Measurements from ENCODE around the gene HMGB3.
"Not testable (repeated sequence)": the region's sequence is repeated elsewhere in the genome, so short reads cannot be mapped to it uniquely, and the experiment has no call there.

HMGB3 gene

GRCh38 chrX:150982788-150983520 lies at the start of gene HMGB3:
Gene HMGB3, plus strand, starts transcription at chrX:150983335. Its CDS starts 2,265 bp downstream, at chrX:150985600.
- peak; percentile 63 for DNase-seq (ENCODE audit: low read depth, low spot score)

DNA sequence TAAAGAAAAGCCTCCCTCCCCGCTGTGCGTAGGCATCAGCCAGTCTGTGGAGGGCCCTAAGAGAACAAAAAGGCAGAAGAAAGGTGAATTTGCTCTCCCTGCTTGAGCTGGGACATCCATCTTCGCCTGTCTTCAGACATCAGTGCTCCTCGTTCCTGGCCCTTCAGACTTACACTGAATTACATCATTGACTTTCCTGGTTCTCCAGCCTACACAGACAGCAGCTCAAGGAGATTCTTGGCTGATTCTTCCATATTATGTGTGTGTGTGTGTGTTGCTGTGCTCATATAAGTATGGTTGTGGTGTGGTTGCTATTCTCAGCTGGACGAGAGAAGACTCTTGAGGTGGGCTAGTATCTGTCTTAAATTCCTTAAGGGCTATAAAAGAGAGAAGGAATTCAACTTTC lies 49.2 kb upstream of the HMGB3 start:
- no peak for DNase-seq (ENCODE audit: low read depth, low spot score)

- DNase-seq (ENCODE audit: low read depth, low spot score), result no peak
These were observed 48.7 kb upstream of the HMGB3 start for GRCh38 chrX:150934453-150934852.

DNA sequence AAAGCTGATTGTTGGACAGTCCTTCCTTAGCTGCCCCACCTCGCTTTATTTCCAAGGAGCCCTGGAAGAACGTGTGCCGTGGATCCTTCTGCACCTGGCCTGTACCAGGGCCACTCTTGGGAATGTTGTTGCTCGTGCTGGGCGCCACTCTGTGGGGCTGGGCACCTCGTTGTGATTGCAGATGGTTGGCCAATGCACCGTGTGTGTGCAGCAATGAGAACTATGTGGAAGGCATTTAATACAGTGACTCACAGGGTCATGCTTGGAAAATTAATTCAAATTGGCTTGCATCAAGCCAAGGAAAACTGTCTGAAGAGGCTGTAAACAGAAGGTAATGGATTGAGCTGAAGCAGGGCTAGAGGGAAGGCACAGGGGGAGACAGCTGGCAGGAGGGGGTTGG lies 47.7 kb upstream of the HMGB3 start:
- DNase-seq (ENCODE audit: low read depth, low spot score), result no peak

GRCh38 chrX:150936556-150936955 lies 46.6 kb upstream of the HMGB3 start:
- DNase-seq (ENCODE audit: low read depth, low spot score), result no peak

- no peak for DNase-seq (ENCODE audit: low read depth, low spot score)
These were observed 42.2 kb upstream of the HMGB3 start for GRCh38 chrX:150940844-150941495.

DNA sequence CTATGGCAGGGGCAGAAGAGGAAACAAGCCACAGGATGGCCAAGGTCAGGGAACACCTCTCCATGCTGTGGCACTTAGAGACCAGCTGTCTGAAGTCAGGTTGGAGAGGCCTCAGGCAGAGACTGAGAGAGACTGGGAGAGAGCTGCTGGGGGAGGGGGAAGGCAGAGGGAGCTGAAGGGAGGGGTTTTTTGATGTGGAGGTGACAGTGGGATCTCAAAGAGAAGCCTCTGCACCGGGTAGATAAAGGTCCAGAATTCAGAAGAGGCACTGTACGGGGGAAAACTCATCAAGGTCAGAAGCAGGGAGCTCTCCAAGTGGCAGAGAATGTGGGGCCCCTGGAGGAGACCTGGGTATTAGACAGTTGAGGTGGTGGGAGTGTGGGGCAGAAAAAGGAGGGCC lies 41.6 kb upstream of the HMGB3 start:
- DNase-seq (ENCODE audit: low read depth, low spot score), result no peak

GRCh38 chrX:150942942-150943594 lies 40.1 kb upstream of the HMGB3 start:
- no peak for DNase-seq (ENCODE audit: low read depth, low spot score)

- DNase-seq (ENCODE audit: low read depth, low spot score), result no peak
These were observed 38.9 kb upstream of the HMGB3 start for GRCh38 chrX:150944233-150944632.

DNA sequence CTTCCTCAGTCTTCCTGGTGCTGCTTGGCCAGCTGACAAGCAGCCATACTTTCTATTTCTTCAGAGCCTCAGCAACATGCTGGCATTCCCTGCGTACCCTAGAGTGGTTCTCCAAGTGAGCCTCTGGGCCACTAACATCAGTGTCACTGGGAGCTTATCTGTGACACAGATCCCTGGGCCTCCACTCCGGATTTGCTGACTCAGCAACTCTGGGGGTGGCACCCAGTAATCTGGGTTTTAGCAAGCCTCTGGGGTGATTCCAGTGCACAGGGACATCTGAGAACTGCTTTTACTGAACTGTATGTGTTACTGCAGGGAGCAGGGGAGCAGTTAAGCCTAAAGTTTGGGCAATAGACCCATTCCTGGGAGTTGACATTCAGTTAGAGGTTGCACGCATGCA lies 28.2 kb upstream of the HMGB3 start:
- no peak for DNase-seq (ENCODE audit: low read depth, low spot score)

- no peak for DNase-seq (ENCODE audit: low read depth, low spot score)
These were observed 27.5 kb upstream of the HMGB3 start for GRCh38 chrX:150955590-150955989.

- DNase-seq (ENCODE audit: low read depth, low spot score), result no peak
These were observed 25.0 kb upstream of the HMGB3 start for GRCh38 chrX:150958177-150958576.

GRCh38 chrX:150959557-150959956 lies 23.6 kb upstream of the HMGB3 start:
- no peak for DNase-seq (ENCODE audit: low read depth, low spot score)

DNA sequence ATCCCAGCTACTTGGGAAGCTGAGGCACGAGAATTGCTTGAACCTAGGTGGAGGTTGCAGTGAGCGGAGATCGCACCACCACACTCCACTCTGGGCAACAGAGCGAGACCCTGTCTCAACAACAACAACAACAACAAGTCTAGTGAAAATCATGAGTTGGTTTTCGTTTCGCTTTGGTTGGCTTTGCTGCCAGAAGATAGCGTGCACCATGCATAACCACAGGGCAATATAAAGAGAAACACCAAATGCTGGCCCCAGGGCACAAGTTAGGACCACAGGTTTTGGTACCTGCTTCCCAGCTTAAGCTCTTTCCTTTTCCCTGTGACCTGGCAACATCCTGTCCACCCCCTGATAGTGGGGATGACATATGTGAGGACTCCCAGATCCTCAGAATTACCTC lies 21.5 kb upstream of the HMGB3 start:
- DNase-seq (ENCODE audit: low read depth, low spot score), result no peak

GRCh38 chrX:150964416-150964815 lies 18.7 kb upstream of the HMGB3 start:
- DNase-seq (ENCODE audit: low read depth, low spot score), result not testable (repeated sequence)

GRCh38 chrX:150966235-150966634 lies 16.9 kb upstream of the HMGB3 start:
- DNase-seq (ENCODE audit: low read depth, low spot score), result no peak

DNA sequence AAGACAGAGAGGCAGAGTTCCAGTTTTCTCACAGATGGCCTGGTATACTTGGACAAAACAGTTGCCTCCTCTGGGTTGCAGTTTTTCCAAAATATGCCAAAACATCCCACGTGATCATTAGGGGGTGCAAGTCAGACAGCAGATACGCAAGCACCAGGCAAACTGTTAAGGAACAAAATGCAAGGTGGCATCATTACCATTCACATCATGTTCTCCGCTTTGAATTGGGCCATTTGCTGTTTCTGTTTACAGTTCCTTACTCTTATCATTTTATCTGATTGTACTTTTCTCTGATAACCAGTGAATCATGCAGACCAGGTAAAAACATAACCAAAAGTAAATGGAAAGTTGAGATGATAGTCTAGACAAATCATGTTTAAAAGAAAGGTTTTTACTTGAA lies 16.4 kb upstream of the HMGB3 start:
- no peak for DNase-seq (ENCODE audit: low read depth, low spot score)

- DNase-seq (ENCODE audit: low read depth, low spot score), result no peak
These were observed 15.3 kb upstream of the HMGB3 start for GRCh38 chrX:150967786-150968185.

GRCh38 chrX:150968862-150969720 lies 14.0 kb upstream of the HMGB3 start:
- no peak for DNase-seq (ENCODE audit: low read depth, low spot score)

DNA sequence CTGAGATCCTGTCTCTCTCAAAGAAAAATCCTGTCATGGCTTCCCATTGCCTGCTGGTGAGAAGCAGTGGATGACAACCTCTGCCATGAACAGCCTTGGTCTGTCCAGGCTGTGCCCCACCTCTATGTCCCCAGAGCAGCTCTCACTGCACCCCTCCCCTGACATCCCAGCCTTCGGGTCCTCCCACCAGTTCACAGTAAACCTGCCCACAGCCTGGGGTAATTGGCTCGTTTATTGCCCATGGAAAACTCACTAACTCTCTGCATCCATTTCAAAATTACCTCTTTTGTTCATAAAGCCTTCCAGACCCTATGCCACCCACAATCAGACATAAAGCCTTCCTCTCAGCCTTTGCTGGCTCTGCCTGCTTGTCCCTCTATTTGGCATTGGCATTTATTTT lies 10.7 kb upstream of the HMGB3 start:
- no peak for DNase-seq (ENCODE audit: low read depth, low spot score)

DNA sequence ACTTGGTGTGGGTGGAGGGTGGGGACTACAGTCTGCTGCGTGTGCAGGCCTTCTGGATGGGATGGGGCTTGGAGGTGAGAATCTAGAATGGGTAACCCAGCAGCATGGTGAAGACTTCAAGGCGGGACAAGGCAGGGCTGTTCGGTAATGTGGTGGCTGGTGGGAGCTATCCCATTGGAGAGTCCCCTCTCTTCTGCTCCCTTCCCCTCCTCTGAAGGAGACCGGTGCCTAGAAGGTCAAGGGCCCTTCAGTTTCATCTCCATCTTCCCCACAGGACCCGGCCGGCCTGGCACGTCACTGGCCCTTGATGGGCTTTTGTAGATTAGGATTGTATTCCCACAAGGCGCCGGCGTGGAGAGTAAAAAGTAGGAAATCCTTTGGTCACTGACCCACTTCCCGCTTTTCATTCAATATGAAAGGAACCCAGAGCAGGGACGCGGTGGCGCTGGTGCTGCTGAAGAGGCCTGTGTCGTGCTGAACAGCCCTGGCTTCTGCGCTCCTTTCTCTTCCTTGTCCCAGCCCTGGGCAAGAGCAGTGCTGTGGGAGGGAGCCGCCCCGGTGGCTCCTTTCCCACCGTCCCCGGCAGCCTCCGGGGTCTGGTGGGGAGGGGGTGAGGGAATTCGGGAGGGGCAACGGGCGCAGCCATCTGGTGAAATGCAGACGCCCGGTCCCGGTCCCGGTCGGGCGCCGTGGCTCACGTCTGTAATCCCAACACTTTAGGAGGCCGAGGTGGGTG lies 7.3 kb upstream of the HMGB3 start:
- DNase-seq (ENCODE audit: low read depth, low spot score), result no peak

All from brain pericyte (primary cell).